Peyer's patch (tissue), 4 donors: ENCODE results near the gene CCDC116. TPM values are rescaled to one million over a fixed set of nuclear protein-coding genes. Genes with fewer than 3 reads are reported as not detected.
A peak's percentile ranks its signal among the peaks of the same experiment; 100 is the strongest.
"Not testable (repeated sequence)": the region's sequence is repeated elsewhere in the genome, so short reads cannot be mapped to it uniquely, and the experiment has no call there.

Source experiments
- DNase-seq, 3 donors: peaks; one replicate each; pipeline ENCODE4 v3.0.0-alpha.2; 2017 to 2019
- H3K27ac ChIP-seq, 4 donors: fragments of 200-600 bp; sonication (generic); one replicate each; pipeline ENCODE4 v1.5.1; 2016 to 2019
- H3K27me3 ChIP-seq, 2 donors: fragments of 200-600 bp; sonication (generic); one replicate each; pipeline ENCODE4 v1.5.1; 2019
- H3K36me3 ChIP-seq, 3 donors: fragments of 200-600 bp; sonication (generic); one replicate each; pipeline ENCODE4 v1.5.1; 2016 to 2019
- H3K4me1 ChIP-seq, 4 donors: fragments of 200-600 bp; sonication (generic); one replicate each; pipeline ENCODE4 v1.5.1; 2016 to 2019
- H3K4me3 ChIP-seq, 4 donors: fragments of 200-600 bp; sonication (generic); 1 replicate in 3 of 4; 2 replicates in 1 of 4; pipeline ENCODE4 v1.5.1; 2016 to 2019; ENCODE audit warnings: mild to moderate bottlenecking in 1 of 4
- H3K9me3 ChIP-seq, 4 donors: fragments of 200-600 bp; sonication (generic); one replicate each; pipeline ENCODE4 v1.5.1; 2016 to 2019; ENCODE audit warnings: mild to moderate bottlenecking in 1 of 4
- POLR2A ChIP-seq, 2 donors: fragments of 450-650 bp; IDR thresholded peaks; one replicate each; pipeline ENCODE4 v1.5.1; 2017; ENCODE audit warnings: antibody characterized with exemption in 2 of 2, mild to moderate bottlenecking in 2 of 2, moderate library complexity in 2 of 2
- total RNA-seq, 4 donors: library from RNA; depleted of rRNA; stranded (reverse); fragments of >200 nt; gene quantifications; one replicate each; pipeline ENCODE4 v1.1.0, GENCODE V29; 2016
- TF ChIP-seq, protein P1 (sequence below), 6 experiments: fragments of 450-650 bp in 4 of 6; fragments of 200-600 bp in 2 of 6; sonication (generic) in 1 of 6; IDR thresholded peaks; one replicate each; pipeline ENCODE4 v1.5.1; 2017 to 2019; ENCODE audit warnings: antibody characterized with exemption in 6 of 6, mild to moderate bottlenecking in 3 of 6, moderate library complexity in 1 of 6

The CCDC116 gene
- total RNA-seq, 4 donors from 2014 or later, result 0.80 to 2.6 TPM; not detected in 2

DNA sequence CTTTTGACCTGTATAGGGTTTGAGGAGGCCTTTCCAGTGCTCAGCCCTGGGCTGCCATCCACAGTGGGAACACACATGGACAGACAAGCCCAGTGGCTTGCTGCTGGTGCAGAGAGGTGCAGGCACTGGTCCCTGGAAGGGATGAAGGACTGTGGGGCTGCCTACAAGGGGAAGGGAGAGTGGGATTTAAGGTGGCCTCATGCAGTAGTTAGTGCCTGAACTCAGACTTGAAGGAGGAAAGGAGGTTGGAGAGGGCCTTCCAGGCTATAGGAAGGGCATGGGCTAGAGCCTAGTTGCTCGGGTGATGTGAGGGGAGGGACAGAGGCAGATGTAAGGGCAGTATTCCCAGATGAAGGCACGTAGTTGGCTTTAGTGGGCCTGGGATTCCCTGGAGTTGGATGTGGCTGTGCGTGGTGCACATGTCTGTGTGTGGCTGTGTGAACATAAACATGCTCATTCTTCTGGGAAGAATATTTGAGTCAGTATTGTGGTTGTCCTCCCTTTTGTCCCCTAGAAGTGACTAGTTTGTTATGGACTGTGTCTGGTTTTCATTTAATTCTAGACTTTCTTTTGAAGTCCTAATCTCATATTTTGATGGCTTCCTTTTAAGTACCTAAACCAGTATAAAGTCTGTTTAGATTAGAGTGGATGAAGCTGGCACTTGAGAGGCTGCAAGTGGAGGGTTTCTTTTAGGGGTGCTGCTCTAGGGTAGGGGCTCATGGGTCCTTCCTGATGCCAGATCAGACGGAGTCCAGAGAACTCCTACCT is 21.2 kb upstream of the CCDC116 start:
- TF ChIP-seq POLR2A (IDR thresholded peaks at IDR 0.05), result no peak
- TF ChIP-seq, protein P1, sequence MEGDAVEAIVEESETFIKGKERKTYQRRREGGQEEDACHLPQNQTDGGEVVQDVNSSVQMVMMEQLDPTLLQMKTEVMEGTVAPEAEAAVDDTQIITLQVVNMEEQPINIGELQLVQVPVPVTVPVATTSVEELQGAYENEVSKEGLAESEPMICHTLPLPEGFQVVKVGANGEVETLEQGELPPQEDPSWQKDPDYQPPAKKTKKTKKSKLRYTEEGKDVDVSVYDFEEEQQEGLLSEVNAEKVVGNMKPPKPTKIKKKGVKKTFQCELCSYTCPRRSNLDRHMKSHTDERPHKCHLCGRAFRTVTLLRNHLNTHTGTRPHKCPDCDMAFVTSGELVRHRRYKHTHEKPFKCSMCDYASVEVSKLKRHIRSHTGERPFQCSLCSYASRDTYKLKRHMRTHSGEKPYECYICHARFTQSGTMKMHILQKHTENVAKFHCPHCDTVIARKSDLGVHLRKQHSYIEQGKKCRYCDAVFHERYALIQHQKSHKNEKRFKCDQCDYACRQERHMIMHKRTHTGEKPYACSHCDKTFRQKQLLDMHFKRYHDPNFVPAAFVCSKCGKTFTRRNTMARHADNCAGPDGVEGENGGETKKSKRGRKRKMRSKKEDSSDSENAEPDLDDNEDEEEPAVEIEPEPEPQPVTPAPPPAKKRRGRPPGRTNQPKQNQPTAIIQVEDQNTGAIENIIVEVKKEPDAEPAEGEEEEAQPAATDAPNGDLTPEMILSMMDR (IDR thresholded peaks at IDR 0.05), result no peak
- no peaks in the 10 kb centered on the region for H3K9me3 ChIP-seq
- no peaks in the 10 kb centered on the region for H3K27me3 ChIP-seq
- no peak for DNase-seq
- peaks cover 0 to 6% (median 0%) of the 10 kb centered on the region in 4 donors for H3K4me1 ChIP-seq
- no peak overlapping the region for H3K4me3 ChIP-seq
- H3K36me3 ChIP-seq, result peaks cover 0 to 51% (median 0%) of the 10 kb centered on the region in 3 donors
- no peak overlapping the region for H3K27ac ChIP-seq

DNA sequence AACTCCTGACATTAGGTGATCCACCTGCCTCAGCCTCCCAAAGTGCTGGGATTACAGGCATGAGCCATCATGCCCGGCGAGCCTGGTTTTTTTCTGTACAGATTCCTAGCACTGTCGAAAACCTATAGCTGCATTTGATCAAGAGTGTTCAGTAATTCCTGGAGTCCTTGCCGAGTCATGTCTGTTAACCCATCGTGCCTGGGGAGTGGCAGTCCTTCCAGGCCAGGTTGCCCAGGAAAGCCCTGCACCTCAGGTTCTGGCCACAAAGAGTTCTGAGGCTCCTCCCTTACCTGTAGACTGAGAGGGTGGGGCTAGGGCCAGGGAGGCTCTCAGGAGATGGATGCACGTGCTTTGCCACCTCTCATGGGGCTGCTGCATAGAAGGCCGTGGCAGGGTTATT is 19.7 kb upstream of the CCDC116 start:
- H3K4me3 ChIP-seq, result no peak overlapping the region
- H3K9me3 ChIP-seq, result no peaks in the 10 kb centered on the region
- H3K27ac ChIP-seq, result no peak overlapping the region
- peaks cover 0 to 51% (median 0%) of the 10 kb centered on the region in 3 donors for H3K36me3 ChIP-seq
- H3K4me1 ChIP-seq, result no peaks in the 10 kb centered on the region
- DNase-seq, result no peak
- TF ChIP-seq, protein P1 (IDR thresholded peaks at IDR 0.05), result peak in 1 of 6 experiments; percentile 5
- no peak for TF ChIP-seq POLR2A (IDR thresholded peaks at IDR 0.05)
- H3K27me3 ChIP-seq, result no peaks in the 10 kb centered on the region

DNA sequence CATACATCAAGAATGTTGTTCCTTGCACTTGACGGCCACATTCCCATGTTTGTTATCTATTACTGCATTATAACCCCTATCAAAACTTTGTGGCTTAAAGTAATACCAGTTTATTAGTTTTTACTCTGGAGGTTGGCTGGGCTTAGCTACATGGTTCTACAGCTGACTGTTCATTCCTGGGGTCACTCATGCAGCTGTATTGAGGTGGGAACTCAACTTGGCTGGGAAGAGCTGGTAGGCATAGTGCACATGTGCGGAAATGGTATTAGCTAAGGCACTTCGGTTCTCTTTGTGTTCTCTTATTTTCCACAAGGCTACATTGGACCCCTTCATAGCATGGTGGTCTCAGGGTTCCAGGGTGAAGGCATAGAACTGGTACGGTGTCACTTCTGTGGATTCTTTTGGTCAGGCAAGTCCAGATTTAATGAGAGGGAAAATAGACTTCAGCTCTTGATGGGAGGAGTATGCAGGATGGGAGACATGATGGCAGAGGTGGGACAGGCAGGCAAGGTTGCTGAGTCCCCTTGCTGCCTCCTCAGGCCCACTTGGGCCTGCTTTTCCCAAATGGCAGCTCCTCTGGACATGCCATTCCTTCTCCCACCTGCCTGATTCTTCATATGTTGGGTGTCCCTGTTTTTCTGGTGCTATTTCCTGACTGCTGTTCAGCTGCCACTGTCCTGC is 18.9 kb upstream of the CCDC116 start:
- Histone ChIP-seq H3K4me1 (no peaks in the 10 kb centered on the region), H3K36me3 (peaks cover 0 to 51% (median 0%) of the 10 kb centered on the region in 3 donors), H3K4me3 (no peak overlapping the region), H3K27me3 (no peaks in the 10 kb centered on the region), H3K27ac (no peak overlapping the region), H3K9me3 (no peaks in the 10 kb centered on the region)
- TF ChIP-seq, protein P1 (IDR thresholded peaks at IDR 0.05), result no peak
- no peak for TF ChIP-seq POLR2A (IDR thresholded peaks at IDR 0.05)
- no peak for DNase-seq

DNA sequence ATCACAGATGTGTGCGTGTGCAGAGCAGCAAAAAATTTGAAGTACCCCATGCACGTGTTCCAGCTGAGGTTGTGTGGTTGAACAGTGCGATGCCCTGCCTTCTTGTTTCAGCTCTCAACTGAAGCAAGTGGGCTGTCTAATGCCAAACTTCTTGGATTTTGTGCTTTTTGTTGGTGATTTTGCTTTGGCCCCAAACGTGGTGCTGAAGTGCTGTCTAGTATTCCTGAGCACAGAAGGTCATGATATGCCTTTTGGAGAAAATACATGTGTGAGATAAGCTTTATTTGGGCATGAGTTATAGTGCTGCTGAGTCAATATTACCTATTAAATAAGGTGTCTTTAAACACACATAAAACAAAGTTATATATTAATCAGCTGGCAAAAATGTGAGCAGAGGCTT is 16.8 kb upstream of the CCDC116 start:
- DNase-seq, result no peak
- no peaks in the 10 kb centered on the region for H3K27me3 ChIP-seq
- TF ChIP-seq POLR2A (IDR thresholded peaks at IDR 0.05), result no peak
- TF ChIP-seq, protein P1 (IDR thresholded peaks at IDR 0.05), result no peak
- no peak overlapping the region for H3K4me3 ChIP-seq
- peaks cover 0 to 46% (median 0%) of the 10 kb centered on the region in 3 donors for H3K36me3 ChIP-seq
- H3K4me1 ChIP-seq, result no peaks in the 10 kb centered on the region
- H3K9me3 ChIP-seq, result no peaks in the 10 kb centered on the region
- H3K27ac ChIP-seq, result no peak overlapping the region

DNA sequence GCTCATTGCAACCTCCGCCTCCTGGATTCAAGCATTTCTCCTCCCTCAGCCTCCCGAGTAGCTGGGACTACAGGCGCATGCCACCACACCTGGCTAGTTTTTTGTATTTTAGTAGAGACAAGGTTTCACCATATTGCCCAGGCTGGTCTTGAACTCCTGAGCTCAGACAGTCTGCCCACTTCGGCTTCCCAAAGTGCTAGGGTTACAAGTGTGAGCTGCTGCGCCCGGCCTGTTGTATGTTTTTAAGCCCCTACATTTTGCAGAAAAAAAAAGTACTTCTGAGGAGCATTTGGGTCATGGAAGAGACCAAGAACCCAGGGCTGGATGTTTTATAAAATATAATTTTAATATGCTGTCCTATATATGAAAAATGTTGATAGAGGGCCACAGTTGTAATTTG is 15.2 kb upstream of the CCDC116 start:
- not testable (repeated sequence) for H3K27ac ChIP-seq, H3K4me1 ChIP-seq, H3K27me3 ChIP-seq, H3K9me3 ChIP-seq, DNase-seq, H3K4me3 ChIP-seq
- H3K36me3 ChIP-seq, result peaks cover 0 to 42% (median 0%) of the 10 kb centered on the region in 3 donors

DNA sequence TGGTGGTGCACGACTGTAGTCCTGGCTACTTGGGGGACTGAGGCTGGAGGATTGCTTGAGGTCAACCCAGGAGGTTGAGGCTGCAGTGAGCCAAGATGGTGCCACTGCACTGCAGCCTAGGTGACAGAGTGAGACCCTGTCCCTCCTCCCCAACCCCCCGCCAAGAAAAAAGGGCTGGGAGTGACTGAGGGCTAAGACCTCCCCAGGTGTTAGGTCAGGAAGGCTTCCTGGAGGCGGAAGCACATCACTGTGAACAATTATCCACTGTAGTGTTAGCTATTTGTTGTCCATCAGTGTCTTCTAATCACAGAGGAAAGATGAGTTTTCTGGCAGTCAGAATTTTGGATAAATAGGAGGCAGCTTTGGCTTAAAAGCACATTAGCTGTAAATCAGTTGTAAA is 11.5 kb upstream of the CCDC116 start:
- Histone ChIP-seq H3K4me3 (no peak overlapping the region), H3K27ac (no peak overlapping the region), H3K4me1 (peaks cover 0 to 3% (median 0%) of the 10 kb centered on the region in 4 donors), H3K36me3 (peaks cover 0 to 28% (median 0%) of the 10 kb centered on the region in 3 donors), H3K27me3 (no peaks in the 10 kb centered on the region), H3K9me3 (no peaks in the 10 kb centered on the region)
- TF ChIP-seq, protein P1 (IDR thresholded peaks at IDR 0.05), result no peak
- no peak for TF ChIP-seq POLR2A (IDR thresholded peaks at IDR 0.05)
- no peak for DNase-seq
